Stimulated activated memory B cell treated with anti-CD40 and anti-IgM and Interleukin-4, amounts not matched to agents 10 μg/mL and 1 μg/mL and 100 μg/mL, for 72 hours (primary cell): ENCODE measurements around the gene GATB.

Experiments used
- ATAC-seq: fragments of 150-1000 bp; cut with Tn5 transposase; 2 replicates; pipeline ENCODE4 v1.10.0; 2021
- H3K27ac Mint-ChIP-seq: one replicate; pipeline ENCODE4 v1.8.0; 2022; ENCODE audit warnings: mild to moderate bottlenecking, mixed read lengths
- H3K27me3 Mint-ChIP-seq: one replicate; pipeline ENCODE4 v1.8.0; 2022; ENCODE audit warnings: mixed read lengths
- H3K36me3 Mint-ChIP-seq: one replicate; pipeline ENCODE4 v1.8.0; 2022; ENCODE audit warnings: mixed read lengths
- H3K4me1 Mint-ChIP-seq: one replicate; pipeline ENCODE4 v1.8.0; 2022; ENCODE audit warnings: mixed read lengths
- H3K4me3 Mint-ChIP-seq: one replicate; pipeline ENCODE4 v1.8.0; 2022; ENCODE audit warnings: mild to moderate bottlenecking, moderate library complexity, mixed read lengths
- H3K9me3 Mint-ChIP-seq: one replicate; pipeline ENCODE4 v1.8.0; 2022; ENCODE audit warnings: mixed read lengths

GATB gene

DNA sequence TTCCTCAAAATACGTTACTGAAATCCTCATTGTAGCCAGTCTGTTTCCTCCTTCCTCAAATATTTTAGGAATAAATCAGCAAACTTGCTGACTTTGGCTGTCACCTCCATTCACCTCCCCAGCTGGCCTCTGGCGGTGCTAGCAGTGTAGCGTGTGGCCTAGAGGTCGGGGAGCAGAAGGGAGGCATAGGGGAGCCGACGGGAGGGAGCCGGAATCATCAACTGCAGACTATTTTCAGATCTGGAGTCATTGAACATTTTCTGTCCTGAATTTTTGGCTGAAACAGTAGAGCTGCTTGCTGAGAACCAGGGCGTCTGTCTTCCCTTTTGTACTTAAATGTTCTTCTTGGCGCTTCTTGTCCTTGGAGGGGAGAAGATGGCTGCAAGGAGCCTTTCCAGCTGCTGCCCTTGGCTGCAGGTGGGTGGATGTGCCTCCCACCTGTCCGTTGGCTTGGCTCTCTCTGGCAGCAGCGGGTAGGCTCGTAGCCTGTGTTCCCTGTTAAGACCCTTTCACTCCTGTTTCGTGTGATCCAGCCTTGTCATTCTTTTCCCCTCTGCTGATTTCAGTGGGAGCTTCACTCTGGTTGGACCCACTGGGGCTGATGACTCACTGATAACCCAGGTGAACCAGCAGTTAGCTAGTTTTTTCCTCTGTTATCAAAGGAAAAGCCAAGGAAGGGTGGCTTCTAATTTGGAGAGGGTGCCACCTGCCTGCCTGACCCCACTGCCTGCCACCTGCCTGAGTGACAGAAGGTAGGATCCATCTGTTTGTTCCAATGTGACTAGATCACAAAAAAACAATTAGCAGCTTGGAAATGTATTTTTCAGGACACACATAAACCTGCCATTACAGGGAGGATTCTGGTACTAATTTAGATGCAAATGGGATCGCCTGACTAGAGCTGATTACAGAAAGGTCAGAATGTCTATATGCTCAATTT lies 135.9 kb downstream of the GATB start:
- no peaks in the 10 kb centered on the region for H3K9me3 Mint-ChIP-seq
- no peak overlapping the region for H3K27ac Mint-ChIP-seq
- no peak overlapping the region for H3K4me3 Mint-ChIP-seq
- H3K4me1 Mint-ChIP-seq: no peaks in the 10 kb centered on the region
- ATAC-seq: no peak
- no peaks in the 10 kb centered on the region for H3K36me3 Mint-ChIP-seq
- peaks cover 48% of the 10 kb centered on the region for H3K27me3 Mint-ChIP-seq
